GM19193 (cell line): Measurements from ENCODE around the gene PNRC2.

ENCODE experiments used
- POLR2A ChIP-seq: IDR thresholded peaks from 4 replicates; pipeline ENCODE4 v1.6.1; 2011; ENCODE audit not compliant: insufficient read depth, insufficient read length; ENCODE audit errors: extremely low read depth

Gene PNRC2

GRCh38 chr1:23928789-23929188 is 30.8 kb upstream of the PNRC2 start:
- TF ChIP-seq POLR2A = no peak

- TF ChIP-seq POLR2A = no peak
Measured at GRCh38 chr1:23930270-23930669, 29.4 kb upstream of the PNRC2 start.

GRCh38 chr1:23930861-23931490 is 28.7 kb upstream of the PNRC2 start:
- no peak for TF ChIP-seq POLR2A

GRCh38 chr1:23931491-23931880 is 28.1 kb upstream of the PNRC2 start:
- TF ChIP-seq POLR2A = no peak

GRCh38 chr1:23936481-23937176 is 23.0 kb upstream of the PNRC2 start:
- no peak for TF ChIP-seq POLR2A

GRCh38 chr1:23947366-23947765 is 12.3 kb upstream of the PNRC2 start:
- TF ChIP-seq POLR2A = no peak

GRCh38 chr1:23953020-23953419 is 6.6 kb upstream of the PNRC2 start:
- no peak for TF ChIP-seq POLR2A

GRCh38 chr1:23957096-23957495 is 2.5 kb upstream of the PNRC2 start:
- TF ChIP-seq POLR2A = no peak

- TF ChIP-seq POLR2A = peak; percentile 64
Measured at GRCh38 chr1:23958810-23959460, 693 bp upstream of the PNRC2 start.

- no peak for TF ChIP-seq POLR2A
Measured at GRCh38 chr1:23960291-23961020, 828 bp downstream of the PNRC2 start.

- peak; percentile 37 for TF ChIP-seq POLR2A
Measured at GRCh38 chr1:23963617-23964234, 4.1 kb downstream of the PNRC2 start.

- peak; percentile 44 for TF ChIP-seq POLR2A
Measured at GRCh38 chr1:23964235-23964668, 4.6 kb downstream of the PNRC2 start.

- TF ChIP-seq POLR2A = no peak
Measured at GRCh38 chr1:23964790-23965740, 5.4 kb downstream of the PNRC2 start.
